GM12875 (cell line): ENCODE measurements around the gene MKX.

Experiments used
- H3K4me3 ChIP-seq: one replicate; pipeline ENCODE4 v1.5.1; 2011; ENCODE audit warnings: low read depth, low read length, control low read depth
- CTCF ChIP-seq: IDR thresholded peaks from 2 replicates; pipeline ENCODE4 v1.5.1; 2011; ENCODE audit warnings: low read depth, mild to moderate bottlenecking, control low read depth, inconsistent platforms, low read length, moderate library complexity, borderline replicate concordance; ENCODE audit not compliant: insufficient read depth

MKX gene

GRCh38 chr10:27720529-27720928 lies 25.1 kb downstream of the MKX start:
- no peak overlapping the region for H3K4me3 ChIP-seq
- TF ChIP-seq CTCF, result no peak

- no peak overlapping the region for H3K4me3 ChIP-seq
- TF ChIP-seq CTCF, result no peak
These were observed 26.6 kb downstream of the MKX start for GRCh38 chr10:27719052-27719451.

GRCh38 chr10:27717861-27718260 lies 27.8 kb downstream of the MKX start:
- no peak overlapping the region for H3K4me3 ChIP-seq
- TF ChIP-seq CTCF, result no peak

- TF ChIP-seq CTCF, result no peak
- no peak overlapping the region for H3K4me3 ChIP-seq
These were observed 28.4 kb downstream of the MKX start for GRCh38 chr10:27717224-27717623.

GRCh38 chr10:27716521-27716920 lies 29.1 kb downstream of the MKX start:
- no peak for TF ChIP-seq CTCF
- H3K4me3 ChIP-seq, result no peak overlapping the region

GRCh38 chr10:27715505-27715904 lies 30.1 kb downstream of the MKX start:
- TF ChIP-seq CTCF, result no peak
- no peak overlapping the region for H3K4me3 ChIP-seq

GRCh38 chr10:27714349-27714748 lies 31.3 kb downstream of the MKX start:
- no peak overlapping the region for H3K4me3 ChIP-seq
- no peak for TF ChIP-seq CTCF
